H9 (cell line): ENCODE measurements around the gene CCDC91. TPM values are rescaled to one million over a fixed set of nuclear protein-coding genes. Genes with fewer than 3 reads are reported as not detected.
"Not testable (repeated sequence)": the region's sequence is repeated elsewhere in the genome, so short reads cannot be mapped to it uniquely, and the experiment has no call there.

ENCODE experiments used
- DNase-seq: peaks from one replicate; pipeline ENCODE4 v3.0.0-alpha.2; 2017
- H2AFZ ChIP-seq: one replicate; pipeline ENCODE4 v1.6.1; 2013; ENCODE audit warnings: mild to moderate bottlenecking, low read length, control low read depth, moderate library complexity
- H2AK5ac ChIP-seq: 2 replicates; pipeline ENCODE4 v1.6.1; 2013; ENCODE audit warnings: low read length, control low read depth, mixed read lengths; ENCODE audit not compliant: insufficient read length
- H2BK120ac ChIP-seq: one replicate; pipeline ENCODE4 v1.6.1; 2013; ENCODE audit warnings: low read depth, mild to moderate bottlenecking, low read length, control low read depth, inconsistent platforms; ENCODE audit not compliant: poor library complexity, severe bottlenecking
- H2BK12ac ChIP-seq: 2 replicates; pipeline ENCODE4 v1.6.1; 2013; ENCODE audit warnings: low read length, control low read depth, mixed read lengths, low read depth; ENCODE audit not compliant: insufficient read length
- H2BK15ac ChIP-seq: 2 replicates; pipeline ENCODE4 v1.6.1; 2013; ENCODE audit warnings: low read depth, low read length, control low read depth
- H2BK20ac ChIP-seq: one replicate; pipeline ENCODE4 v1.6.1; 2013; ENCODE audit warnings: low read depth, mild to moderate bottlenecking, low read length, control low read depth, inconsistent platforms; ENCODE audit not compliant: poor library complexity, severe bottlenecking
- H2BK5ac ChIP-seq: 2 replicates; pipeline ENCODE4 v1.6.1; 2013; ENCODE audit warnings: low read length, control low read depth, mixed read lengths; ENCODE audit not compliant: insufficient read length
- H3K14ac ChIP-seq: 2 replicates; pipeline ENCODE4 v1.6.1; 2013; ENCODE audit warnings: low read length, control low read depth; ENCODE audit not compliant: insufficient read depth
- H3K18ac ChIP-seq: 2 replicates; pipeline ENCODE4 v1.6.1; 2013; ENCODE audit warnings: low read depth, mild to moderate bottlenecking, mixed read lengths, low read length, control low read depth; ENCODE audit not compliant: insufficient read length
- H3K23ac ChIP-seq: 2 replicates; pipeline ENCODE4 v1.6.1; 2013; ENCODE audit warnings: low read length, control low read depth, mixed read lengths, low read depth; ENCODE audit not compliant: insufficient read length
- H3K23me2 ChIP-seq: 2 replicates; pipeline ENCODE4 v1.6.1; 2013; ENCODE audit warnings: low read depth, mild to moderate bottlenecking, mixed read lengths, low read length, control low read depth; ENCODE audit not compliant: insufficient read length, poor library complexity, severe bottlenecking
- H3K27ac ChIP-seq: 2 replicates; pipeline ENCODE4 v1.5.1; 2013; ENCODE audit warnings: low read length, control low read depth, mixed read lengths, low read depth; ENCODE audit not compliant: insufficient read length
- H3K27me3 ChIP-seq: 2 replicates; pipeline ENCODE4 v1.6.1; 2013; ENCODE audit warnings: low read length, control low read depth, inconsistent platforms; ENCODE audit not compliant: insufficient read depth
- H3K4ac ChIP-seq: 2 replicates; pipeline ENCODE4 v1.6.1; 2013; ENCODE audit warnings: low read depth, mild to moderate bottlenecking, control low read depth, inconsistent platforms, low read length, moderate library complexity
- H3K4me1 ChIP-seq: 2 replicates; pipeline ENCODE4 v1.6.1; 2013; ENCODE audit warnings: low read length, control low read depth, inconsistent platforms; ENCODE audit not compliant: insufficient read depth
- H3K4me2 ChIP-seq: 2 replicates; pipeline ENCODE4 v1.6.1; 2013; ENCODE audit warnings: low read length, control low read depth, mixed read lengths; ENCODE audit not compliant: insufficient read length, insufficient read depth
- H3K56ac ChIP-seq: 2 replicates; pipeline ENCODE4 v1.6.1; 2013; ENCODE audit warnings: low read depth, mild to moderate bottlenecking, mixed read lengths, low read length, control low read depth; ENCODE audit not compliant: insufficient read length
- H3K79me1 ChIP-seq: 2 replicates; pipeline ENCODE4 v1.6.1; 2013; ENCODE audit warnings: low read depth, mild to moderate bottlenecking, moderate library complexity, low read length, control low read depth, inconsistent platforms; ENCODE audit not compliant: insufficient read depth, poor library complexity, severe bottlenecking
- H3K79me2 ChIP-seq: 2 replicates; pipeline ENCODE4 v1.6.1; 2013; ENCODE audit warnings: low read length, control low read depth, inconsistent platforms; ENCODE audit not compliant: insufficient read depth
- H3K9ac ChIP-seq: 2 replicates; pipeline ENCODE4 v1.6.1; 2013; ENCODE audit warnings: low read length, control low read depth, mixed read lengths; ENCODE audit not compliant: insufficient read length; ENCODE audit errors: extremely low read depth
- H3K9me3 ChIP-seq: one replicate; pipeline ENCODE4 v1.6.1; 2013; ENCODE audit warnings: low read depth, low read length, inconsistent platforms; ENCODE audit not compliant: control insufficient read depth
- H3T11ph ChIP-seq: one replicate; pipeline ENCODE4 v1.6.1; 2013; ENCODE audit warnings: mild to moderate bottlenecking, low read length, control low read depth, inconsistent platforms
- H4K20me1 ChIP-seq: one replicate; pipeline ENCODE4 v1.6.1; 2013; ENCODE audit not compliant: control insufficient read depth, insufficient read length, insufficient read depth
- H4K5ac ChIP-seq: 2 replicates; pipeline ENCODE4 v1.6.1; 2013; ENCODE audit warnings: low read depth, mild to moderate bottlenecking, mixed read lengths, low read length, control low read depth; ENCODE audit not compliant: insufficient read length
- H4K8ac ChIP-seq: replicated peaks from 2 replicates; pipeline ENCODE4 v1.6.1; 2013; ENCODE audit warnings: low read length, control low read depth, mixed read lengths, low read depth; ENCODE audit not compliant: insufficient read length
- H4K91ac ChIP-seq: 2 replicates; pipeline ENCODE4 v1.6.1; 2013; ENCODE audit warnings: low read depth, mild to moderate bottlenecking, moderate library complexity, mixed read lengths, low read length, control low read depth; ENCODE audit not compliant: insufficient read length
- H3K27ac Mint-ChIP-seq, 3 experiments: 2 replicates in 2 of 3; 3 replicates in 1 of 3; pipeline ENCODE4 v1.8.0; 2020 to 2021; ENCODE audit warnings: mixed read lengths in 3 of 3, mild to moderate bottlenecking in 1 of 3, moderate library complexity in 1 of 3
- H3K27me3 Mint-ChIP-seq: 2 replicates; pipeline ENCODE4 v1.8.0; 2021; ENCODE audit warnings: low read depth, mild to moderate bottlenecking, moderate library complexity, mixed read lengths
- H3K36me3 Mint-ChIP-seq, 3 experiments: 2 replicates in 2 of 3; 3 replicates in 1 of 3; pipeline ENCODE4 v1.8.0; 2020 to 2021; ENCODE audit warnings: low read depth in 3 of 3, mixed read lengths in 3 of 3; ENCODE audit not compliant: insufficient read depth in 1 of 3
- H3K4me1 Mint-ChIP-seq, 2 experiments: 2 replicates each; pipeline ENCODE4 v1.8.0; 2020; ENCODE audit warnings: mixed read lengths in 2 of 2
- H3K4me3 Mint-ChIP-seq, 2 experiments: 2 replicates in 1 of 2; 3 replicates in 1 of 2; pipeline ENCODE4 v1.8.0; 2020 to 2021; ENCODE audit warnings: mild to moderate bottlenecking in 2 of 2, mixed read lengths in 2 of 2, moderate library complexity in 1 of 2
- H3K9me3 Mint-ChIP-seq, 2 experiments: 2 replicates in 1 of 2; 3 replicates in 1 of 2; pipeline ENCODE4 v1.8.0; 2020; ENCODE audit warnings: mild to moderate bottlenecking in 2 of 2, mixed read lengths in 2 of 2, moderate library complexity in 1 of 2
- CTCF ChIP-seq: fragments of 200-600 bp; sonication (generic); conservative IDR thresholded peaks from 3 replicates; pipeline ENCODE4 v1.8.0; 2021; ENCODE audit warnings: antibody characterized with exemption, mild to moderate bottlenecking
- WGBS: extraction: QIAGEN DNeasy Blood & Tissue Kit; methylation state at CpG from one replicate; pipeline ENCODE4 v1.1.7; 2013; ENCODE audit warnings: missing lambda C conversion rate, low lambda C conversion rate, mixed read lengths; ENCODE audit not compliant: insufficient read length; ENCODE audit errors: extremely low coverage; 5-methylcytosine and 5-hydroxymethylcytosine counted together
- total RNA-seq: library from RNA; stranded (reverse); gene quantifications from 2 replicates; pipeline ENCODE4 v1.2.1, GENCODE V29; 2021

Gene CCDC91
- total RNA-seq, 1 experiment from 2014 or later: 22.7 TPM

GRCh38 chr12:28463396-28463795, 273.1 kb downstream of the CCDC91 start:
- DNase-seq: no peak
- no peaks in the 10 kb centered on the region for H3K79me1 ChIP-seq
- H3K27me3 ChIP-seq: no peaks in the 10 kb centered on the region
- TF ChIP-seq CTCF: no peak
- Mint-ChIP-seq H3K27ac (no peak overlapping the region), H3K4me3 (no peak overlapping the region), H3K27me3 (no peaks in the 10 kb centered on the region), H3K4me1 (peaks cover 28 to 29% of the 10 kb centered on the region in 2 experiments), H3K36me3 (peaks cover 24 to 56% (median 29%) of the 10 kb centered on the region in 3 experiments), H3K9me3 (peaks cover 0 to 3% of the 10 kb centered on the region in 2 experiments; a peak in 1 of 5 replicates)
- no peak overlapping the region for H3K27ac ChIP-seq
- no peak overlapping the region for H3K4ac ChIP-seq
- H2BK120ac ChIP-seq: no peak overlapping the region
- H2BK5ac ChIP-seq: no peak overlapping the region
- no peak overlapping the region for H3K18ac ChIP-seq
- no peak overlapping the region for H2AK5ac ChIP-seq
- no peaks in the 10 kb centered on the region for H3K23me2 ChIP-seq
- H3K4me2 ChIP-seq: no peak overlapping the region
- H2AFZ ChIP-seq: no peak overlapping the region
- no peak overlapping the region for H3K56ac ChIP-seq
- H4K5ac ChIP-seq: no peak overlapping the region
- H4K91ac ChIP-seq: no peak overlapping the region
- H3T11ph ChIP-seq: no peak overlapping the region
- no peak overlapping the region for H3K9ac ChIP-seq
- H2BK15ac ChIP-seq: no peak overlapping the region
- no peaks in the 10 kb centered on the region for H3K79me2 ChIP-seq
- no peak overlapping the region for H4K8ac ChIP-seq
- no peak overlapping the region for H2BK12ac ChIP-seq
- no peak overlapping the region for H2BK20ac ChIP-seq
- H3K9me3 ChIP-seq: no peaks in the 10 kb centered on the region
- H3K14ac ChIP-seq: no peak overlapping the region
- no peaks in the 10 kb centered on the region; the same call in 1 of the 2 replicates for H3K4me1 ChIP-seq
- no peaks in the 10 kb centered on the region for H4K20me1 ChIP-seq
- no peak overlapping the region for H3K23ac ChIP-seq

- H2AFZ ChIP-seq, H3K9me3 Mint-ChIP-seq, H3T11ph ChIP-seq, H3K79me1 ChIP-seq, H2BK5ac ChIP-seq, H3K23ac ChIP-seq, H2BK12ac ChIP-seq, H3K18ac ChIP-seq, H3K4ac ChIP-seq, H3K79me2 ChIP-seq, H3K56ac ChIP-seq, H3K4me3 Mint-ChIP-seq, H3K27me3 Mint-ChIP-seq, H4K5ac ChIP-seq, H3K27me3 ChIP-seq, H2BK20ac ChIP-seq, H2BK120ac ChIP-seq, H3K9me3 ChIP-seq, DNase-seq, H2AK5ac ChIP-seq, H4K8ac ChIP-seq, H3K4me2 ChIP-seq, H3K23me2 ChIP-seq, H3K27ac Mint-ChIP-seq, H3K4me1 ChIP-seq, H3K14ac ChIP-seq, H4K91ac ChIP-seq, H3K27ac ChIP-seq, H2BK15ac ChIP-seq, H3K9ac ChIP-seq, H4K20me1 ChIP-seq: not testable (repeated sequence)
- peaks cover 8 to 11% of the 10 kb centered on the region in 2 experiments; a peak in 3 of 4 replicates for H3K4me1 Mint-ChIP-seq
- peaks cover 6 to 48% (median 19%) of the 10 kb centered on the region in 3 experiments; a peak in 6 of 7 replicates for H3K36me3 Mint-ChIP-seq
- no CpG with 5 or more reads among the region's 9 CpGs for WGBS
Observed at GRCh38 chr12:28471762-28472161, 281.5 kb downstream of the CCDC91 start.
